Sigmoid colon (tissue), 3 donors: Measurements from ENCODE around the gene TJP2.

Experiments used
- CTCF ChIP-seq, 4 experiments: fragments of 450-650 bp in 3 of 4; fragments of 200-600 bp in 1 of 4; IDR thresholded peaks; one replicate each; pipeline ENCODE4 v1.5.1; 2016 to 2019; ENCODE audit warnings: antibody characterized with exemption in 4 of 4, mild to moderate bottlenecking in 3 of 4, moderate library complexity in 2 of 4
- POLR2A ChIP-seq, 2 donors: fragments of 450-650 bp; IDR thresholded peaks; one replicate each; pipeline ENCODE4 v1.6.1; 2016; ENCODE audit warnings: antibody characterized with exemption in 2 of 2, mild to moderate bottlenecking in 2 of 2, moderate library complexity in 2 of 2

GRCh38 chr9:69322256-69322655 lies 148.2 kb downstream of the TJP2 start:
- TF ChIP-seq POLR2A (IDR thresholded peaks at IDR 0.05): no peak
- no peak for TF ChIP-seq CTCF (IDR thresholded peaks at IDR 0.05)
